ENCODE measurements around the gene KIRREL3.
"Not testable (repeated sequence)": the region's sequence is repeated elsewhere in the genome, so short reads cannot be mapped to it uniquely, and the experiment has no call there.

KIRREL3 gene

DNA sequence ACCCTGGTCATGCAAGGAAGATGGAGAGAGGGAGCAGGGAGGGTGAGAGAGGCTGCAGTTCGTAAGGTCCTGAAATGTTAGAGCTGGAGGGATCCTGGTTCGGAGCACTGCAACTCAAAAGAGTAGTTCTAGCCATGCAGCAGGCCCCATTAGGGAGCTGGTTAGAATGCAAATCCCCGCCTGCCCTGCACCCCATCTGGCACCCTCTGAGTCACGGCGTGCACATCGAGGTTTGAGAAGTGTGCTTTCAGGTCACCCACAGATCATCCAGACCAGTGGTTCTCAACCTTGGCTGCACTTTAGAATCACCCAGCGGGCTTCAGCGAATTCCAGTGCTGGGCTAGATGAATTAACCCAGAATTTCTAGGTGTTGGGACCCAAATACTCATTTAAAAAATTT lies 596.9 kb downstream of the KIRREL3 start:
- Histone ChIP-seq H3K9me3 (ENCODE audit: control insufficient read depth in 5 of 5, low read length in 5 of 5) (no peaks in the 10 kb centered on the region), H3K9ac (ENCODE audit: low read length in 5 of 5) (no peak overlapping the region), H3K27me3 (ENCODE audit: control insufficient read depth in 5 of 5, insufficient read depth in 4 of 5, low read length in 5 of 5) (no peaks in the 10 kb centered on the region), H3K36me3 (ENCODE audit: control insufficient read depth in 5 of 5, insufficient read depth in 5 of 5, low read length in 5 of 5) (peaks cover 0 to 24% (median 21%) of the 10 kb centered on the region in 5 donors), H3K4me1 (ENCODE audit: control insufficient read depth in 5 of 5, insufficient read depth in 5 of 5, low read length in 5 of 5) (peaks cover 0 to 15% (median 0%) of the 10 kb centered on the region in 5 donors), H3K4me3 (ENCODE audit: low read depth in 1 of 5, low read length in 5 of 5) (no peak overlapping the region), H3K27ac (ENCODE audit: low read depth, low read length) (no peak overlapping the region)

- Histone ChIP-seq H3K4me1 (ENCODE audit: control insufficient read depth in 5 of 5, insufficient read depth in 5 of 5, low read length in 5 of 5) (peaks cover 0 to 19% (median 0%) of the 10 kb centered on the region in 5 donors), H3K27ac (ENCODE audit: low read depth, low read length) (no peak overlapping the region), H3K9ac (ENCODE audit: low read length in 5 of 5) (no peak overlapping the region), H3K4me3 (ENCODE audit: low read depth in 1 of 5, low read length in 5 of 5) (no peak overlapping the region), H3K9me3 (ENCODE audit: control insufficient read depth in 5 of 5, low read length in 5 of 5) (no peaks in the 10 kb centered on the region), H3K27me3 (ENCODE audit: control insufficient read depth in 5 of 5, insufficient read depth in 4 of 5, low read length in 5 of 5) (no peaks in the 10 kb centered on the region), H3K36me3 (ENCODE audit: control insufficient read depth in 5 of 5, insufficient read depth in 5 of 5, low read length in 5 of 5) (peaks cover 0 to 18% (median 16%) of the 10 kb centered on the region in 5 donors)
These were observed 597.5 kb downstream of the KIRREL3 start for GRCh38 chr11:126403022-126403581.

GRCh38 chr11:126400479-126400878 lies 600.1 kb downstream of the KIRREL3 start:
- no peak overlapping the region for H3K9ac ChIP-seq (ENCODE audit: low read length in 5 of 5)
- no peaks in the 10 kb centered on the region for H3K9me3 ChIP-seq (ENCODE audit: control insufficient read depth in 5 of 5, low read length in 5 of 5)
- H3K4me3 ChIP-seq (ENCODE audit: low read depth in 1 of 5, low read length in 5 of 5): no peak overlapping the region
- H3K36me3 ChIP-seq (ENCODE audit: control insufficient read depth in 5 of 5, insufficient read depth in 5 of 5, low read length in 5 of 5): peaks cover 0 to 3% (median 2%) of the 10 kb centered on the region in 5 donors
- no peaks in the 10 kb centered on the region for H3K27me3 ChIP-seq (ENCODE audit: control insufficient read depth in 5 of 5, insufficient read depth in 4 of 5, low read length in 5 of 5)
- H3K27ac ChIP-seq (ENCODE audit: low read depth, low read length): no peak overlapping the region
- H3K4me1 ChIP-seq (ENCODE audit: control insufficient read depth in 5 of 5, insufficient read depth in 5 of 5, low read length in 5 of 5): peaks cover 0 to 23% (median 0%) of the 10 kb centered on the region in 5 donors

- peaks cover 0 to 26% (median 0%) of the 10 kb centered on the region in 5 donors for H3K4me1 ChIP-seq (ENCODE audit: control insufficient read depth in 5 of 5, insufficient read depth in 5 of 5, low read length in 5 of 5)
- H3K36me3 ChIP-seq (ENCODE audit: control insufficient read depth in 5 of 5, insufficient read depth in 5 of 5, low read length in 5 of 5): peaks cover 0 to 2% (median under 1%) of the 10 kb centered on the region in 5 donors
- no peaks in the 10 kb centered on the region for H3K9me3 ChIP-seq (ENCODE audit: control insufficient read depth in 5 of 5, low read length in 5 of 5)
- H3K4me3 ChIP-seq (ENCODE audit: low read depth in 1 of 5, low read length in 5 of 5): no peak overlapping the region
- H3K27me3 ChIP-seq (ENCODE audit: control insufficient read depth in 5 of 5, insufficient read depth in 4 of 5, low read length in 5 of 5): no peaks in the 10 kb centered on the region
- no peak overlapping the region for H3K27ac ChIP-seq (ENCODE audit: low read depth, low read length)
- no peak overlapping the region for H3K9ac ChIP-seq (ENCODE audit: low read length in 5 of 5)
These were observed 600.6 kb downstream of the KIRREL3 start for GRCh38 chr11:126400019-126400418.

DNA sequence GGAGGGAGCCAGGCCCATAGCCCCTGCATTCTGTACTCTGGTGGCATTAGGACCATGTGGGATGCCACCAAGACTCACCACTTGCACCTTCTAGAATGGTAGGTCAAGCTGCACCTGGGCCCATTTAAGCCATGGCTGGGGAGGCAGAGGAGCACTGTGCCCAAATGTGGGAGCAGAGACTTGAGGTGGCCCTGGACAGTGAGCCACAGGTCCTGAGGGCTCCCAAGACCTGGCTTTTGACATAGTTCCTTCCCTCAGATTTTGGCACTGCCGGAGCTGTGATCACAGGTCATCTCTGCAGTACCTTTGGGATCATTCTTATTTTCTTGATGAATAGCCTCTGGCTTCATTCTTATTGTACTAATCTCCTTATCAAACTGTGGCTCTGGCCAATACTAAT lies 601.8 kb downstream of the KIRREL3 start:
- H3K4me3 ChIP-seq (ENCODE audit: low read depth in 1 of 5, low read length in 5 of 5): no peak overlapping the region
- H3K36me3 ChIP-seq (ENCODE audit: control insufficient read depth in 5 of 5, insufficient read depth in 5 of 5, low read length in 5 of 5): peaks cover 0 to 2% (median 0%) of the 10 kb centered on the region in 5 donors
- no peak overlapping the region for H3K9ac ChIP-seq (ENCODE audit: low read length in 5 of 5)
- no peaks in the 10 kb centered on the region for H3K27me3 ChIP-seq (ENCODE audit: control insufficient read depth in 5 of 5, insufficient read depth in 4 of 5, low read length in 5 of 5)
- no peaks in the 10 kb centered on the region for H3K9me3 ChIP-seq (ENCODE audit: control insufficient read depth in 5 of 5, low read length in 5 of 5)
- peaks cover 0 to 26% (median 0%) of the 10 kb centered on the region in 5 donors for H3K4me1 ChIP-seq (ENCODE audit: control insufficient read depth in 5 of 5, insufficient read depth in 5 of 5, low read length in 5 of 5)
- no peak overlapping the region for H3K27ac ChIP-seq (ENCODE audit: low read depth, low read length)

DNA sequence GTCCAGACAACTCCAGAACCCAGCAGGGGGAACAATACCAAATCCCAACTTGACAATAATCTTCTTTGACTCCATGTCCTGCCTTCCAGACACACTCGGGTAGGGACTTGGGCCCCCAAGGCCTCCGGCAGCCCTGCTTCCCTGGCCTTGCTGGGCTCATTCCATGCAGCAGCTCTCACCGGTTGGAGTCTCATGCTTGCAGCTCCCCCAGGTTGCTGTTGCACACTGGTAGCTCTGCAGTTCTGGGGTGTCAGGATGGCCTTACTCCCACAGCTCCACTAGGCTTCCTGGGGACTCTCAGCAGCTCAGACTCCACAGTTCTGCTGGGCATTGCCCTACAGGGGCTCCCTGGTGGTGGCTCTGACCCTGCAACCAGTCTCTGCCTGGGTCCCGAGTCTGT lies 602.3 kb downstream of the KIRREL3 start:
- Histone ChIP-seq H3K36me3 (ENCODE audit: control insufficient read depth in 5 of 5, insufficient read depth in 5 of 5, low read length in 5 of 5) (no peaks in the 10 kb centered on the region), H3K4me3 (ENCODE audit: low read depth in 1 of 5, low read length in 5 of 5) (no peak overlapping the region), H3K4me1 (ENCODE audit: control insufficient read depth in 5 of 5, insufficient read depth in 5 of 5, low read length in 5 of 5) (peaks cover 0 to 23% (median 0%) of the 10 kb centered on the region in 5 donors), H3K27me3 (ENCODE audit: control insufficient read depth in 5 of 5, insufficient read depth in 4 of 5, low read length in 5 of 5) (no peaks in the 10 kb centered on the region), H3K9ac (ENCODE audit: low read length in 5 of 5) (no peak overlapping the region), H3K9me3 (ENCODE audit: control insufficient read depth in 5 of 5, low read length in 5 of 5) (no peaks in the 10 kb centered on the region), H3K27ac (ENCODE audit: low read depth, low read length) (no peak overlapping the region)

DNA sequence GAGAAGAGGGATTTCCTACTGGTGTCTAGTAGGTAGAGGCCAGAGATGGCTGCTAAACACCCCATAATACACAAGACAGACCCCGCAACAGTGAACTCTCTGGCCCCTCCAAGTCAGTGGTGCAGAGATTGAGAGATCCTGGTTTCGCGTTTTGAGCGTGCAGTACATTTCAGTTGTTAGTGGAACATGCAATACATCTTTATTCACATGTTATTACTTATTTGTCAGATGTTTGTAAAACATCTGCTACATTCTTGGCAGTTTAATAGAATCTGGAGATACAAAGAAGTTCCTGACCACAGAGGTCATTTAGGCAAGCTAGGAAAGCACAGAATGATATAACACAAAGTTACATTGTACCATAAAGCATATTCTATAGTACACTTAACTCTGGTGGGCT lies 603.6 kb downstream of the KIRREL3 start:
- Histone ChIP-seq H3K9me3 (ENCODE audit: control insufficient read depth in 5 of 5, low read length in 5 of 5) (no peaks in the 10 kb centered on the region), H3K27ac (ENCODE audit: low read depth, low read length) (no peak overlapping the region), H3K9ac (ENCODE audit: low read length in 5 of 5) (no peak overlapping the region), H3K4me1 (ENCODE audit: control insufficient read depth in 5 of 5, insufficient read depth in 5 of 5, low read length in 5 of 5) (peaks cover 2 to 28% (median 12%) of the 10 kb centered on the region in 5 donors), H3K4me3 (ENCODE audit: low read depth in 1 of 5, low read length in 5 of 5) (no peak overlapping the region), H3K27me3 (ENCODE audit: control insufficient read depth in 5 of 5, insufficient read depth in 4 of 5, low read length in 5 of 5) (no peaks in the 10 kb centered on the region), H3K36me3 (ENCODE audit: control insufficient read depth in 5 of 5, insufficient read depth in 5 of 5, low read length in 5 of 5) (no peaks in the 10 kb centered on the region)

GRCh38 chr11:126396266-126396665 lies 604.3 kb downstream of the KIRREL3 start:
- not testable (repeated sequence) for H3K4me3 ChIP-seq (ENCODE audit: low read depth in 1 of 5, low read length in 5 of 5); H3K27ac ChIP-seq (ENCODE audit: low read depth, low read length); H3K27me3 ChIP-seq (ENCODE audit: control insufficient read depth in 5 of 5, insufficient read depth in 4 of 5, low read length in 5 of 5); H3K36me3 ChIP-seq (ENCODE audit: control insufficient read depth in 5 of 5, insufficient read depth in 5 of 5, low read length in 5 of 5); H3K9me3 ChIP-seq (ENCODE audit: control insufficient read depth in 5 of 5, low read length in 5 of 5); H3K9ac ChIP-seq (ENCODE audit: low read length in 5 of 5)
- H3K4me1 ChIP-seq (ENCODE audit: control insufficient read depth in 5 of 5, insufficient read depth in 5 of 5, low read length in 5 of 5): peaks cover 2 to 32% (median 14%) of the 10 kb centered on the region in 5 donors

- not testable (repeated sequence) for H3K9me3 ChIP-seq (ENCODE audit: control insufficient read depth in 5 of 5, low read length in 5 of 5); H3K36me3 ChIP-seq (ENCODE audit: control insufficient read depth in 5 of 5, insufficient read depth in 5 of 5, low read length in 5 of 5); H3K27me3 ChIP-seq (ENCODE audit: control insufficient read depth in 5 of 5, insufficient read depth in 4 of 5, low read length in 5 of 5); H3K9ac ChIP-seq (ENCODE audit: low read length in 5 of 5); H3K27ac ChIP-seq (ENCODE audit: low read depth, low read length); H3K4me3 ChIP-seq (ENCODE audit: low read depth in 1 of 5, low read length in 5 of 5)
- H3K4me1 ChIP-seq (ENCODE audit: control insufficient read depth in 5 of 5, insufficient read depth in 5 of 5, low read length in 5 of 5): peaks cover 2 to 32% (median 14%) of the 10 kb centered on the region in 5 donors
These were observed 604.8 kb downstream of the KIRREL3 start for GRCh38 chr11:126395784-126396183.

DNA sequence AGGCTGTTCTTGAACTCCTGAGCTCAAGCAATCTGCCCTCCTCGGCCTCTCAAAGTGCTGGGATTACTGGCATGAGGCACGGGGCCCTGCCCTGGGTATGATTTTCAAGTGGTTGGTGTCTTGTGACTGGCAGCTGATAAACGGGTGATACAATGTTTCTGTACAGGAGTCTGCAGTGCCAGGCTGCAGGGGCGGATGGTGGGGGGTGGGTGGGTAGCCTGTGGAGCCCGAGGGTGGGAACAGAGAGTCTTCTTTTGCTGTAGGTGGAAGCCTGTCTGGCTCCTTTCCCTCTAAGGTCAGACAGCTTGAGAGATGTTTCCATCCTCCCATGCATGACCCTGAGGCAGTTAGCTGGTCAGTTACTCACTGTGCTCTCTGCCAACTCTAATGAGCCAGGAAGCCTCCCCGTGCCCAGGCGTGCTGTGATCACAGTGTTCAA lies 605.9 kb downstream of the KIRREL3 start:
- peaks cover 2 to 32% (median 14%) of the 10 kb centered on the region in 5 donors for H3K4me1 ChIP-seq (ENCODE audit: control insufficient read depth in 5 of 5, insufficient read depth in 5 of 5, low read length in 5 of 5)
- not testable (repeated sequence) for H3K4me3 ChIP-seq (ENCODE audit: low read depth in 1 of 5, low read length in 5 of 5); H3K36me3 ChIP-seq (ENCODE audit: control insufficient read depth in 5 of 5, insufficient read depth in 5 of 5, low read length in 5 of 5); H3K27me3 ChIP-seq (ENCODE audit: control insufficient read depth in 5 of 5, insufficient read depth in 4 of 5, low read length in 5 of 5); H3K9me3 ChIP-seq (ENCODE audit: control insufficient read depth in 5 of 5, low read length in 5 of 5); H3K27ac ChIP-seq (ENCODE audit: low read depth, low read length); H3K9ac ChIP-seq (ENCODE audit: low read length in 5 of 5)

Data from subcutaneous abdominal adipose tissue (tissue), 5 donors.